DOHH2 (cell line): Measurements from ENCODE around the gene LPXN.

ENCODE experiments used
- H3F3A ChIP-seq: fragments of 200-600 bp; sonication (generic), shearing (Covaris generic); 2 replicates; pipeline ENCODE4 v1.6.0; 2016; ENCODE audit warnings: antibody characterized with exemption, mild to moderate bottlenecking; ENCODE audit not compliant: control insufficient read depth, insufficient read depth
- H3K27ac ChIP-seq: fragments of 200-600 bp; sonication (generic); 2 replicates; pipeline ENCODE4 v1.5.1; 2014; ENCODE audit warnings: low read depth, mild to moderate bottlenecking, low read length, moderate library complexity
- H3K27me3 ChIP-seq: fragments of 200-600 bp; sonication (generic); 2 replicates; pipeline ENCODE4 v1.6.1; 2014; ENCODE audit warnings: mild to moderate bottlenecking, low read length, mixed read lengths; ENCODE audit not compliant: control insufficient read depth
- H3K36me3 ChIP-seq: fragments of 200-600 bp; sonication (generic); 2 replicates; pipeline ENCODE4 v1.6.1; 2014; ENCODE audit warnings: mild to moderate bottlenecking, low read length, moderate library complexity, mixed read lengths; ENCODE audit not compliant: control insufficient read depth
- H3K4me1 ChIP-seq: fragments of 200-600 bp; sonication (generic); 2 replicates; pipeline ENCODE4 v1.6.1; 2014; ENCODE audit warnings: mild to moderate bottlenecking, low read length, mixed read lengths; ENCODE audit not compliant: control insufficient read depth
- H3K4me2 ChIP-seq: fragments of 200-600 bp; sonication (generic); 2 replicates; pipeline ENCODE4 v1.6.0; 2014; ENCODE audit warnings: mild to moderate bottlenecking, low read length, moderate library complexity
- H3K4me3 ChIP-seq: fragments of 200-600 bp; sonication (generic); 2 replicates; pipeline ENCODE4 v1.5.1; 2014; ENCODE audit warnings: mild to moderate bottlenecking, low read length, mixed read lengths
- H3K79me2 ChIP-seq: fragments of 200-600 bp; sonication (generic); 2 replicates; pipeline ENCODE4 v1.6.1; 2014; ENCODE audit warnings: mild to moderate bottlenecking, low read length, mixed read lengths; ENCODE audit not compliant: control insufficient read depth
- H3K9me2 ChIP-seq: fragments of 200-600 bp; sonication (generic); replicated peaks from 2 replicates; pipeline ENCODE4 v1.6.1; 2014; ENCODE audit warnings: mild to moderate bottlenecking, low read length, mixed read lengths; ENCODE audit not compliant: control insufficient read depth
- H3K9me3 ChIP-seq: fragments of 200-600 bp; sonication (generic); 2 replicates; pipeline ENCODE4 v1.6.1; 2014; ENCODE audit warnings: antibody characterized with exemption, low read length, mixed read lengths; ENCODE audit not compliant: control insufficient read depth, insufficient read depth
- H4K20me1 ChIP-seq: fragments of 200-600 bp; sonication (generic); 2 replicates; pipeline ENCODE4 v1.6.0; 2014; ENCODE audit warnings: low read depth, mild to moderate bottlenecking, antibody characterized with exemption, low read length, moderate library complexity; ENCODE audit not compliant: control insufficient read depth, insufficient read depth
- CTCF ChIP-seq: fragments of 200-600 bp; sonication (generic); IDR thresholded peaks from one replicate; pipeline ENCODE4 v1.5.1; 2014; ENCODE audit warnings: antibody characterized with exemption, mild to moderate bottlenecking, low read depth, low read length; ENCODE audit not compliant: poor library complexity, severe bottlenecking
- EZH2phosphoT487 ChIP-seq: fragments of 200-600 bp; sonication (generic); IDR thresholded peaks from 2 replicates; pipeline ENCODE4 v1.6.1; 2017; ENCODE audit warnings: borderline replicate concordance, mild to moderate bottlenecking, antibody characterized with exemption, low read length, moderate library complexity, mixed read lengths

The LPXN gene

DNA sequence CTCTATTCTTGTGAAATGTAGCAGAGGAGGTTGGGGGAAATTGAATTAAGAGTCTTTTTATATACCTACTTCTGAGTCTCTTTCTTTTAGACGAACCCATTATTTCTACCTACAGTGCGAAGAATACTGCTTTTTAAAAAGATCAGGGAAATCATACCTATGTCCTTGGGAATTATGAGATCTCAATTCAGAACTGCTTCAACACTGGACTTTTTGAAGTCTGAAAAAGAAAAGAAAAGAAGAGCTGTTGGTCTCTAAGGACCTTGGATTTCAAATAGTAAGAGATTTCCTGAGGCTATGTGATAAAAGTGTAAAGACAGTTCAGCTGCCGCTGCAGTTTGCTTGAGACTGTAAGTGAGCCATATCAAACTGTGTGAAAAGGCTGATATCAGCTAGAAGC lies 64.0 kb downstream of the LPXN start:
- no peaks in the 10 kb centered on the region for H3K4me1 ChIP-seq
- H4K20me1 ChIP-seq = no peaks in the 10 kb centered on the region
- no peaks in the 10 kb centered on the region for H3K9me3 ChIP-seq
- no peak overlapping the region for H3K27ac ChIP-seq
- H3K79me2 ChIP-seq = no peaks in the 10 kb centered on the region
- TF ChIP-seq CTCF (no peak), EZH2phosphoT487 (no peak)
- no peaks in the 10 kb centered on the region for H3K36me3 ChIP-seq
- no peaks in the 10 kb centered on the region for H3F3A ChIP-seq
- no peak overlapping the region for H3K4me3 ChIP-seq
- H3K27me3 ChIP-seq = no peaks in the 10 kb centered on the region; the same call in 1 of the 2 replicates
- no peaks in the 10 kb centered on the region for H3K9me2 ChIP-seq
- no peak overlapping the region for H3K4me2 ChIP-seq

- no peaks in the 10 kb centered on the region; the same call in 1 of the 2 replicates for H3K27me3 ChIP-seq
- no peak overlapping the region for H3K4me2 ChIP-seq
- no peaks in the 10 kb centered on the region for H3K9me2 ChIP-seq
- no peaks in the 10 kb centered on the region for H3F3A ChIP-seq
- H3K4me3 ChIP-seq = no peak overlapping the region
- no peaks in the 10 kb centered on the region for H3K4me1 ChIP-seq
- H4K20me1 ChIP-seq = no peaks in the 10 kb centered on the region
- no peaks in the 10 kb centered on the region for H3K9me3 ChIP-seq
- TF ChIP-seq CTCF (no peak), EZH2phosphoT487 (no peak)
- no peaks in the 10 kb centered on the region for H3K79me2 ChIP-seq
- no peak overlapping the region for H3K27ac ChIP-seq
- no peaks in the 10 kb centered on the region for H3K36me3 ChIP-seq
Observed at GRCh38 chr11:58509748-58510147, 65.9 kb downstream of the LPXN start.

- H3K9me2 ChIP-seq = no peaks in the 10 kb centered on the region
- no peaks in the 10 kb centered on the region for H3K79me2 ChIP-seq
- no peaks in the 10 kb centered on the region; the same call in 1 of the 2 replicates for H3K27me3 ChIP-seq
- H3K36me3 ChIP-seq = no peaks in the 10 kb centered on the region
- no peak overlapping the region for H3K4me2 ChIP-seq
- H3K4me3 ChIP-seq = no peak overlapping the region
- no peak overlapping the region for H3K27ac ChIP-seq
- no peaks in the 10 kb centered on the region for H3K9me3 ChIP-seq
- no peaks in the 10 kb centered on the region for H4K20me1 ChIP-seq
- no peaks in the 10 kb centered on the region for H3K4me1 ChIP-seq
- no peaks in the 10 kb centered on the region for H3F3A ChIP-seq
- TF ChIP-seq EZH2phosphoT487 (no peak), CTCF (no peak)
Observed at GRCh38 chr11:58508814-58509213, 66.8 kb downstream of the LPXN start.

DNA sequence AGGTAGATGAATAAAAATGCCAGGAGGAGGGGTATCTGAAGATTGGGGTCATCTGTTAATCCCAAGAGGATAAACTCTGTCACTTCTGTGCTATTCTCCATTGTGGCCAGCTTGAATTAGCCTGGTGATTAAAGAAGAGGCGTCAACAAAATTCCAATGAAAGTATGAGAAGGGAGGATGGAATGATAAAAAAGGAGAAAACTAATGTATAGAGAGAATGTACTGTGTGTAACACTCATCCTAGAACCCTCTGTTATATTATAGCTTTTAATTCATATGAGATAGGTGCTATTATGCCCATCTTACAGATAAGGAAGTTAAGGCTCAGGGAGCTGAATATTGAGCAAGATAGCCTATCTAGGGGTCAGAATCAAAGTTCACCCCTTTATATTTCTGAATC lies 67.7 kb downstream of the LPXN start, which contains the start of gene OR5B21:
OR5B21 (minus strand) TSS at position 101 of the 400 bp plus-strand sequence; CDS start at position 101, 0 bp downstream.
- Histone ChIP-seq H3K9me2 (no peaks in the 10 kb centered on the region), H3K27me3 (no peaks in the 10 kb centered on the region), H3F3A (no peaks in the 10 kb centered on the region), H3K4me1 (no peaks in the 10 kb centered on the region), H3K4me2 (no peak within 1 kb of the TSS), H4K20me1 (no peaks in the 10 kb centered on the region), H3K27ac (no peak within 1 kb of the TSS), H3K36me3 (no peaks in the 10 kb centered on the region), H3K9me3 (no peaks in the 10 kb centered on the region), H3K79me2 (no peaks in the 10 kb centered on the region), H3K4me3 (no peak within 1 kb of the TSS)
- TF ChIP-seq EZH2phosphoT487 (no peak), CTCF (no peak)
